ENCODE measurements around the gene PCSK4.

The PCSK4 gene

DNA sequence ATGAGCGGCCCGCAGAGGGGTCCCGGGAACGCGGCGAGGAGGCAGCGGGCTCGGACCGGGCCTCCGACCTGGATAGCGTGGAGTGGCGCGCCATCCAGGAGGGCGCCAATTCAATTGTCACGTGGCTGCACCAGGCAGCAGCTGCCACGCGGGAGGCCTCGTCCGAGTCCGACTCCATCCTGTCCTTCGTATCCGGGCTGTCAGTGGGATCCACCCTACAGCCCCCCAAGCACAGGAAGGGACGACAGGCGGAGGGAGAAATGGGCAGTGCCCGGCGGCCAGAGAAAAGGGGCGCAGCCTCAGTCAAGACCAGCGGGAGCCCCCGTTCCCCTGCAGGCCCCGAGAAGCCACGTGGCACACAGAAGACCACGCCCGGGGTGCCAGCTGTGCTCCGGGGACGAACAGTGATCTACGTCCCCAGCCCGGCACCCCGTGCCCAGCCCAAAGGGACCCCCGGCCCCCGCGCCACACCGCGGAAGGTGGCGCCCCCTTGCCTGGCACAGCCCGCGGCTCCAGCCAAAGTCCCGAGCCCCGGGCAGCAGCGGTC lies 21.8 kb downstream of the PCSK4 start:
- CTCF ChIA-PET = interaction anchor here (1.2 to 1.7 kb wide), 5 partner anchors 9 to 224 kb away, joined by 4 to 8 read pairs (median 6); no protein-coding TSS in a partner anchor
- TF ChIP-seq, protein P1, sequence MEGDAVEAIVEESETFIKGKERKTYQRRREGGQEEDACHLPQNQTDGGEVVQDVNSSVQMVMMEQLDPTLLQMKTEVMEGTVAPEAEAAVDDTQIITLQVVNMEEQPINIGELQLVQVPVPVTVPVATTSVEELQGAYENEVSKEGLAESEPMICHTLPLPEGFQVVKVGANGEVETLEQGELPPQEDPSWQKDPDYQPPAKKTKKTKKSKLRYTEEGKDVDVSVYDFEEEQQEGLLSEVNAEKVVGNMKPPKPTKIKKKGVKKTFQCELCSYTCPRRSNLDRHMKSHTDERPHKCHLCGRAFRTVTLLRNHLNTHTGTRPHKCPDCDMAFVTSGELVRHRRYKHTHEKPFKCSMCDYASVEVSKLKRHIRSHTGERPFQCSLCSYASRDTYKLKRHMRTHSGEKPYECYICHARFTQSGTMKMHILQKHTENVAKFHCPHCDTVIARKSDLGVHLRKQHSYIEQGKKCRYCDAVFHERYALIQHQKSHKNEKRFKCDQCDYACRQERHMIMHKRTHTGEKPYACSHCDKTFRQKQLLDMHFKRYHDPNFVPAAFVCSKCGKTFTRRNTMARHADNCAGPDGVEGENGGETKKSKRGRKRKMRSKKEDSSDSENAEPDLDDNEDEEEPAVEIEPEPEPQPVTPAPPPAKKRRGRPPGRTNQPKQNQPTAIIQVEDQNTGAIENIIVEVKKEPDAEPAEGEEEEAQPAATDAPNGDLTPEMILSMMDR (IDR thresholded peaks at IDR 0.05; ENCODE audit: insufficient read depth, low read length, missing control alignments) = no peak
- POLR2A ChIA-PET = interaction anchor here (0.6 kb wide), 1 partner anchor 193 kb away, joined by 3 read pairs; the partner anchor contains the start of gene FAM174C
- H3K4me3 ChIP-seq (ENCODE audit: low read depth, low read length) = no peak overlapping the region
- DNase-seq (ENCODE audit: low read depth, low spot score) = no peak

DNA sequence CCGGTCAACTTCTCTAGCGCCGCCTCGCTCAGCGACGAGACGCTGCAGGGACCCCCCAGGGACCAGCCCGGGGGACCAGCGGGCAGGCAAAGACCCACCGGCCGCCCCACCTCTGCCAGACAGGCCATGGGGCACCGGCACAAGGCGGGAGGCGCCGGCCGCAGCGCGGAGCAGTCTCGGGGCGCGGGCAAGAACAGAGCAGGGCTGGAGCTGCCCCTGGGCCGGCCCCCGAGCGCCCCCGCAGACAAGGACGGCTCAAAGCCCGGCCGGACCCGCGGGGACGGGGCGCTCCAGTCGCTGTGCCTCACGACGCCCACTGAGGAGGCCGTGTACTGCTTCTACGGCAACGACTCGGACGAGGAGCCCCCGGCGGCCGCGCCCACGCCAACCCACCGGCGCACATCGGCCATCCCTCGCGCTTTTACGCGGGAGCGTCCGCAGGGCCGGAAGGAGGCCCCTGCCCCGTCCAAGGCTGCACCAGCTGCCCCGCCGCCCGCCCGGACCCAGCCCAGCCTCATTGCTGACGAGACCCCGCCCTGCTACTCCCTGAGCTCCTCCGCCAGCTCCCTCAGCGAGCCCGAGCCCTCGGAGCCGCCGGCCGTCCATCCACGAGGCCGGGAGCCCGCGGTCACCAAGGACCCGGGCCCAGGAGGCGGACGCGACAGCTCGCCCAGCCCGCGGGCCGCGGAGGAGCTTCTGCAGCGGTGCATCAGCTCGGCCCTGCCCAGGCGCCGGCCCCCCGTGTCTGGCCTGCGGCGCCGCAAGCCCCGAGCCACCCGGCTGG lies 22.5 kb downstream of the PCSK4 start:
- no peak for DNase-seq (ENCODE audit: low read depth, low spot score)
- no peak overlapping the region for H3K4me3 ChIP-seq (ENCODE audit: low read depth, low read length)
- ChIA-PET CTCF (interaction anchor here (1.2 to 2.8 kb wide), 9 partner anchors 9 to 224 kb away, joined by 3 to 16 read pairs (median 6); no protein-coding TSS in a partner anchor), POLR2A (interaction anchor here (0.6 kb wide), 1 partner anchor 192 kb away, joined by 3 read pairs; the partner anchor contains the start of gene FAM174C)
- TF ChIP-seq, protein P1 (IDR thresholded peaks at IDR 0.05; ENCODE audit: insufficient read depth, low read length, missing control alignments) = no peak

DNA sequence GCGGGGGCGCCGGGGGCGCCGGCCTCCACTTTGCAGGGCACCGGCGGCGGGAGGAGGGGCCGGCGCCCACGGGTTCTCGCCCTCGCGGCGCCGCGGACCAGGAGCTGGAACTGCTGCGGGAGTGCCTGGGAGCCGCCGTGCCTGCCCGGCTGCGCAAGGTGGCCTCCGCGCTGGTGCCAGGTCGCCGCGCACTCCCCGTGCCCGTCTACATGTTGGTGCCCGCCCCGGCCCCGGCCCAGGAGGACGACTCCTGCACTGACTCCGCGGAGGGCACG lies 23.0 kb downstream of the PCSK4 start:
- TF ChIP-seq, protein P1 (IDR thresholded peaks at IDR 0.05; ENCODE audit: insufficient read depth, low read length, missing control alignments) = no peak
- ChIA-PET CTCF (interaction anchor here (1.2 to 2.8 kb wide), 6 partner anchors 9 to 124 kb away, joined by 3 to 16 read pairs (median 5); no protein-coding TSS in a partner anchor), POLR2A (no interaction called here)
- H3K4me3 ChIP-seq (ENCODE audit: low read depth, low read length) = no peak overlapping the region
- no peak for DNase-seq (ENCODE audit: low read depth, low spot score)

DNA sequence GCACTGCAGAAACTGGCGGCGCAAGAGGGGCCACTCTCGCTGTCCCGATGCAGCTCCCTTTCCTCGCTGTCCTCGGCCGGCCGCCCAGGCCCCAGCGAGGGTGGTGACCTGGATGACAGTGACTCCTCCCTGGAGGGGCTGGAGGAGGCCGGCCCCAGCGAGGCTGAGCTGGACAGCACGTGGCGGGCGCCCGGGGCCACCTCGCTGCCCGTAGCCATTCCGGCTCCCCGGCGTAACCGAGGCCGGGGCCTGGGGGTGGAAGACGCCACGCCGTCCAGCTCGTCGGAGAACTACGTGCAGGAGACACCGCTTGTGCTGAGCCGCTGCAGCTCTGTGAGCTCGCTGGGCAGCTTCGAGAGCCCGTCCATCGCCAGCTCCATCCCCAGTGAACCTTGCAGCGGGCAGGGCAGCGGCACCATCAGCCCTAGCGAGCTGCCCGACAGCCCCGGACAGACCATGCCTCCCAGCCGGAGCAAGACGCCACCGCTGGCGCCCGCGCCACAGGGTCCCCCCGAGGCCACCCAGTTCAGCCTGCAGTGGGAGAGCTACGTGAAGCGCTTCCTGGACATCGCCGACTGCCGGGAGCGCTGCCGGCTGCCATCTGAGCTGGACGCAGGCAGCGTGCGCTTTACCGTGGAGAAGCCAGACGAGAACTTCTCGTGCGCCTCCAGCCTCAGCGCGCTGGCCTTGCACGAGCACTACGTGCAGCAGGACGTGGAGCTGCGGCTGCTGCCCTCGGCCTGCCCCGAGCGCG lies 23.5 kb downstream of the PCSK4 start:
- ChIA-PET CTCF (interaction anchor here (1.1 to 2.8 kb wide), 8 partner anchors 8 to 186 kb away, joined by 3 to 16 read pairs (median 4); partner anchors contain the start of gene APC2), POLR2A (no interaction called here)
- no peak overlapping the region for H3K4me3 ChIP-seq (ENCODE audit: low read depth, low read length)
- no peak for DNase-seq (ENCODE audit: low read depth, low spot score)
- TF ChIP-seq, protein P1 (IDR thresholded peaks at IDR 0.05; ENCODE audit: insufficient read depth, low read length, missing control alignments) = no peak

DNA sequence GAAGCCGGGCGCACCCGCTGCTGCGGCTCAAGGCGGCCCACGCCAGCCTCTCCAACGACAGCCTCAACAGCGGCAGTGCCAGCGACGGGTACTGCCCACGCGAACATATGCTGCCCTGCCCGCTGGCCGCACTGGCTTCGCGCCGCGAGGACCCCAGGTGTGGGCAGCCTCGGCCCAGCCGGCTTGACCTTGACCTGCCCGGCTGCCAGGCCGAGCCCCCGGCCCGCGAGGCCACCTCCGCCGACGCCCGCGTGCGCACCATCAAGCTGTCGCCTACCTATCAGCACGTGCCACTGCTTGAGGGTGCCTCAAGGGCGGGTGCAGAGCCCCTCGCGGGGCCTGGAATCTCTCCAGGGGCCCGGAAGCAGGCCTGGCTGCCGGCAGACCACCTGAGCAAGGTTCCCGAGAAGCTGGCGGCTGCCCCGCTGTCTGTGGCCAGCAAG lies 24.1 kb downstream of the PCSK4 start:
- no peak overlapping the region for H3K4me3 ChIP-seq (ENCODE audit: low read depth, low read length)
- DNase-seq (ENCODE audit: low read depth, low spot score) = no peak
- POLR2A ChIA-PET = interaction anchor here (0.9 kb wide), 1 partner anchor 10 kb away, joined by 3 read pairs; no protein-coding TSS in a partner anchor
- CTCF ChIA-PET = interaction anchor here (0.9 to 2.8 kb wide), 10 partner anchors 8 to 185 kb away, joined by 3 to 16 read pairs (median 4); partner anchors contain the start of gene APC2
- TF ChIP-seq, protein P1 (IDR thresholded peaks at IDR 0.05; ENCODE audit: insufficient read depth, low read length, missing control alignments) = no peak
